Gastroesophageal sphincter (tissue), 4 donors: Measurements from ENCODE around the gene EEF2K. TPM values are rescaled to one million over a fixed set of nuclear protein-coding genes. Genes with fewer than 3 reads are reported as not detected.
A peak's percentile ranks its signal among the peaks of the same experiment; 100 is the strongest.

Source experiments
- ATAC-seq: fragments of 150-250 bp; one replicate; pipeline ENCODE4 v1.9.1; 2016; ENCODE audit warnings: mild to moderate bottlenecking, moderate library complexity
- H3K27ac ChIP-seq, 4 donors: fragments of 200-600 bp; sonication (generic) in 3 of 4; 1 replicate in 3 of 4; 2 replicates in 1 of 4; pipeline ENCODE4 v1.5.1; 2016 to 2019
- H3K27me3 ChIP-seq: fragments of 200-600 bp; sonication (generic); one replicate; pipeline ENCODE4 v1.5.1; 2019
- H3K36me3 ChIP-seq, 2 donors: fragments of 200-600 bp; sonication (generic); one replicate each; pipeline ENCODE4 v1.5.1; 2019; ENCODE audit warnings: control low read depth in 1 of 2
- H3K4me1 ChIP-seq, 3 donors: fragments of 200-600 bp; sonication (generic); 1 replicate in 2 of 3; 2 replicates in 1 of 3; pipeline ENCODE4 v1.5.1; 2016 to 2019; ENCODE audit warnings: control low read depth in 2 of 3
- H3K4me3 ChIP-seq, 2 donors: fragments of 200-600 bp; sonication (generic); one replicate each; pipeline ENCODE4 v1.5.1; 2019; ENCODE audit warnings: mild to moderate bottlenecking in 1 of 2, moderate library complexity in 1 of 2
- H3K9me3 ChIP-seq, 3 donors: fragments of 200-600 bp; sonication (generic); one replicate each; pipeline ENCODE4 v1.5.1; 2017 to 2019; ENCODE audit warnings: control low read depth in 2 of 3
- EP300 ChIP-seq: sonication (generic); formaldehyde crosslinking; IDR thresholded peaks from one replicate; pipeline ENCODE4 v1.6.1; 2017; ENCODE audit warnings: antibody characterized with exemption, mild to moderate bottlenecking
- POLR2A ChIP-seq, 2 donors: fragments of 450-650 bp; IDR thresholded peaks; one replicate each; pipeline ENCODE4 v1.6.1; 2017; ENCODE audit warnings: antibody characterized with exemption in 2 of 2, mild to moderate bottlenecking in 2 of 2, moderate library complexity in 1 of 2
- POLR2AphosphoS5 ChIP-seq: sonication (generic); formaldehyde crosslinking; IDR thresholded peaks from one replicate; pipeline ENCODE4 v1.6.1; 2017; ENCODE audit warnings: antibody characterized with exemption
- WGBS, 2 donors: methylation state at CpG; one replicate each; pipeline ENCODE4 v1.1.5; 2018; ENCODE audit warnings: low coverage in 1 of 2; 5-methylcytosine and 5-hydroxymethylcytosine counted together
- total RNA-seq, 4 donors: library from RNA; depleted of rRNA; stranded (reverse); fragments of >200 nt; gene quantifications; one replicate each; pipeline ENCODE4 v1.1.0, GENCODE V29; 2016
- TF ChIP-seq, protein P1 (sequence below), 4 experiments: fragments of 200-600 bp in 2 of 4; fragments of 450-650 bp in 2 of 4; sonication (generic) in 1 of 4; IDR thresholded peaks; one replicate each; pipeline ENCODE4 v1.5.1; 2017 to 2019; ENCODE audit warnings: antibody characterized with exemption in 4 of 4, mild to moderate bottlenecking in 2 of 4, moderate library complexity in 2 of 4

The EEF2K gene
- total RNA-seq, 4 donors from 2014 or later: 31.3 to 38.9 (median 34.8) TPM

DNA sequence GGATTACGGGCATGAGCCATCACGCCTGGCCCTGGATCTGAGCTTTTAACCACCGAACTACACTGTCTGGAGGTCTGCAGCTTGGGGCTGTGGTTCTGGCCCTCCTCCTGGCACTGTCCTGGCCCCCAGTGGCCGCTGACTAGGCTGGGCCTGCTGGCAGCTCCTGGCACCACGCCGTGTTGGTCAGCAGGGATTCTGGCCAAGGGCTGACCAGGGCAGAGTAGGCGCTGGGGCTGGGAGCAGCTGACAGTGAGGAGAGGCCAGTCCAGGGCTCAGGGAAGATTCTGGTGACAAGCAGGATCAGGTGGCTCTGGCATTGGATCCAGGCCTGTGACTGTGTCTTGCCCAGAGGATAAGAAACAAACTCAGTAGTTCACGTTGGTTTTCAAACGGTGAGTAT lies 14.6 kb downstream of the EEF2K start:
- peak overlapping the region in 3 of 4 donors; percentile 4 to 44 (median 39) for H3K27ac ChIP-seq
- no peaks in the 10 kb centered on the region for H3K9me3 ChIP-seq
- H3K27me3 ChIP-seq: no peaks in the 10 kb centered on the region
- ATAC-seq: peak; percentile 35
- H3K4me3 ChIP-seq: no peak overlapping the region
- peaks cover 0 to 51% (median 0%) of the 10 kb centered on the region in 3 donors for H3K4me1 ChIP-seq
- 0 to 51% methylated on average over 1 to 2 of the region's 9 CpGs for WGBS, 2 donors
- peaks cover 0 to 20% of the 10 kb centered on the region in 2 donors for H3K36me3 ChIP-seq
- no peak for TF ChIP-seq EP300
- no peak for TF ChIP-seq POLR2AphosphoS5
- TF ChIP-seq, protein P1, sequence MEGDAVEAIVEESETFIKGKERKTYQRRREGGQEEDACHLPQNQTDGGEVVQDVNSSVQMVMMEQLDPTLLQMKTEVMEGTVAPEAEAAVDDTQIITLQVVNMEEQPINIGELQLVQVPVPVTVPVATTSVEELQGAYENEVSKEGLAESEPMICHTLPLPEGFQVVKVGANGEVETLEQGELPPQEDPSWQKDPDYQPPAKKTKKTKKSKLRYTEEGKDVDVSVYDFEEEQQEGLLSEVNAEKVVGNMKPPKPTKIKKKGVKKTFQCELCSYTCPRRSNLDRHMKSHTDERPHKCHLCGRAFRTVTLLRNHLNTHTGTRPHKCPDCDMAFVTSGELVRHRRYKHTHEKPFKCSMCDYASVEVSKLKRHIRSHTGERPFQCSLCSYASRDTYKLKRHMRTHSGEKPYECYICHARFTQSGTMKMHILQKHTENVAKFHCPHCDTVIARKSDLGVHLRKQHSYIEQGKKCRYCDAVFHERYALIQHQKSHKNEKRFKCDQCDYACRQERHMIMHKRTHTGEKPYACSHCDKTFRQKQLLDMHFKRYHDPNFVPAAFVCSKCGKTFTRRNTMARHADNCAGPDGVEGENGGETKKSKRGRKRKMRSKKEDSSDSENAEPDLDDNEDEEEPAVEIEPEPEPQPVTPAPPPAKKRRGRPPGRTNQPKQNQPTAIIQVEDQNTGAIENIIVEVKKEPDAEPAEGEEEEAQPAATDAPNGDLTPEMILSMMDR (IDR thresholded peaks at IDR 0.05): no peak
- TF ChIP-seq POLR2A (IDR thresholded peaks at IDR 0.05): no peak

DNA sequence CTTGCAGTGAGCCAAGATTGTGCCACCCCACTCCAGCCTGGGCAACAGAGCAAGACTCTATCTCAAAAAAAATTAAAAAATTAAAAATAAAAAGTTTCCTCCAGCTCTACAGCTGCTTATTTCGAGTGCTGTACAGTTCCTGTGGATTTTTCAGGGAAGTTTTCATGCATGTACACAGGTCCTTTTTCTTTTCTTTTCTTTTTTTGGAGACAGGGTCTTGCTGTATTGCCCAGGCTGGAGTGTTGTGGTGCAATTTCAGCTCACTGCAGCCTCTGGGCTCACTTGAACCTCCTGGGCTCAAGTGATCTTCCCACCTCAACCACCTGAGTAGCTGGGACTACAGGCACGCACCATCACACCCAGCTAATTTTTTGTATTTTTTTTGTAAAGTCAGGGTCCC lies 15.9 kb downstream of the EEF2K start:
- 90 to 92% methylated on average over 2 of the region's 2 CpGs for WGBS, 2 donors
- Histone ChIP-seq H3K36me3 (peaks cover 0 to 21% of the 10 kb centered on the region in 2 donors), H3K4me3 (no peak overlapping the region), H3K9me3 (no peaks in the 10 kb centered on the region), H3K27me3 (no peaks in the 10 kb centered on the region), H3K4me1 (peaks cover 0 to 46% (median 0%) of the 10 kb centered on the region in 3 donors), H3K27ac (no peak overlapping the region)
- no peak for TF ChIP-seq POLR2A (IDR thresholded peaks at IDR 0.05)
- no peak for TF ChIP-seq EP300
- no peak for TF ChIP-seq POLR2AphosphoS5
- no peak for ATAC-seq

DNA sequence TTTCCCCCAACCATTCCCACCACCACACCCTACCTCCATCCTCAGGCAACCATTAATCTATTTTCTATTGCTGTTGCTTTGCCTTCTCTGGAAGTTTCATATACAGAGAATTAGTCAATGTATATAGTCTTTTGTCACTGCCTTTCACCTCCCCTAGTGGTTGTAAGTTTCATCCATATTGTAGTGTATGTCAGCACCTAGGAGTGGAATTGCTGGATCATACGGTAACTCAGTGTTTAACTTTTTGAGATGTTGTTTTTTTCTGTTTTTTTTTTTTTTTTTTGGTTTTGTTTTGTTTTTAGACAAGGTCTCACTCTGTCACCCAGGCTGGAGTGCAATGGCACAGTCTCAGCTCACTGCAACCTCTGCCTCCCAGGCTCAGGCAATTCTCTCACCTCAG lies 16.9 kb downstream of the EEF2K start:
- Histone ChIP-seq H3K4me3 (no peak overlapping the region), H3K36me3 (peaks cover 0 to 31% of the 10 kb centered on the region in 2 donors), H3K4me1 (peaks cover 0 to 41% (median 0%) of the 10 kb centered on the region in 3 donors), H3K27ac (no peak overlapping the region), H3K9me3 (no peaks in the 10 kb centered on the region), H3K27me3 (no peaks in the 10 kb centered on the region)
- ATAC-seq: no peak
- WGBS, 2 donors: 89 to 100% methylated on average over 1 of the region's 1 CpG
- no peak for TF ChIP-seq POLR2A (IDR thresholded peaks at IDR 0.05)
- TF ChIP-seq, protein P1 (IDR thresholded peaks at IDR 0.05): no peak
- TF ChIP-seq EP300: no peak
- no peak for TF ChIP-seq POLR2AphosphoS5

DNA sequence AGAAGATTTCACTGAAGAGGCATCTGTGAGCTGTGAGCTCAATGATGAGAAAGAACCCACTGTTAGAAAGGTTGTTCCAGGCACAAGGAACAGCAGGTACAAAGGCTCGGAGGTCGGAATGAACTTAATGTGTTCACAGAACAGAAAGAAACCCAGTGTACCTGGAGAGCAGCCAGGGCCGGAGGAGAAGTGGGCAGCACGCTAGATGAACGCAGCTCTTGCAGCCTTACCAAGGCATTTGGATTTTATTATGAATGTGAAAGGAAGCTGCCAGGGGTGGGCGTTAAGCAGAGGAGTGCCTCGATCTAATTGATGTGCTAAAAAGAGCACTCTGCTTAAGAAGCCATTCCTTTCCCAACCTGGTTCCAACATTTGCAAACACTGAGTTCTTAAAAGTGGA lies 19.0 kb downstream of the EEF2K start:
- WGBS, 2 donors: 38 to 42% methylated on average over 5 to 6 of the region's 7 CpGs
- Histone ChIP-seq H3K36me3 (peaks cover 0 to 49% of the 10 kb centered on the region in 2 donors), H3K27ac (peak overlapping the region in 3 of 4 donors; percentile 28 to 63 (median 49)), H3K4me3 (no peak overlapping the region), H3K27me3 (no peaks in the 10 kb centered on the region), H3K9me3 (no peaks in the 10 kb centered on the region), H3K4me1 (peaks cover 0 to 29% (median 0%) of the 10 kb centered on the region in 3 donors)
- TF ChIP-seq, protein P1 (IDR thresholded peaks at IDR 0.05): no peak
- TF ChIP-seq EP300 (no peak), POLR2AphosphoS5 (peak; percentile 72)
- peak; percentile 39 for ATAC-seq

DNA sequence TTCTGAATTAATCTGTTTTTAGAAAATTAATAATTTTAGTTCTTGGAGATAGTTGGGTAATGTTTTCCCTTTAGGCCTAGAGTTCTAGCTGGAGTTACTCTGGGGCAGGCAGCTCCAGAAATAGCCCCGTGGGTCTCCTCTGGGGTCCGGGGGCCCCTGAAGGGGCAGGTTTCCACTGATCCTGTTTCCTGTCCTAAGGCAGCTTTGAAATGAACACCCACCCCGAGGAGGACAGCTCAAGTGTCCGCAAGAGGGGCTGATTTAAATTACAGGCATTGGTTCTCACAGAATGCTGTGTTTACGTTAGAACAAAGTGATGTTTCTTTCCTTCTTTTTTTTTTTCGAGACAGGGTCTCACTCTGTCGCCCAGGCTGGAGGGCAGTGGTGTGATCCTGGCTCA lies 23.8 kb downstream of the EEF2K start:
- Histone ChIP-seq H3K4me1 (peaks cover 0 to 14% (median 0%) of the 10 kb centered on the region in 3 donors), H3K9me3 (no peaks in the 10 kb centered on the region), H3K4me3 (no peak overlapping the region), H3K36me3 (peaks cover 0 to 84% of the 10 kb centered on the region in 2 donors), H3K27me3 (no peaks in the 10 kb centered on the region), H3K27ac (no peak overlapping the region)
- 67 to 68% methylated on average over 1 to 7 of the region's 7 CpGs for WGBS, 2 donors
- TF ChIP-seq POLR2AphosphoS5 (no peak), EP300 (no peak), POLR2A (IDR thresholded peaks at IDR 0.05) (no peak)
- TF ChIP-seq, protein P1 (IDR thresholded peaks at IDR 0.05): no peak
- no peak for ATAC-seq
